ENCODE data around the gene CEND1. TPM values are rescaled to one million over a fixed set of nuclear protein-coding genes. Genes with fewer than 3 reads are reported as not detected.

CEND1 gene
- polyA plus RNA-seq, 1 donor (not counting 4 experiments of a cell fraction or from before 2014, with no cell fraction given) = not detected

- FAIRE-seq (no peak), DNase-seq (ENCODE audit: low read depth, low spot score) (no peak)
- H3K9ac ChIP-seq (ENCODE audit: control insufficient read depth, extremely low read depth, insufficient read depth, low read length) = no peak overlapping the region
- H3K27me3 ChIP-seq (ENCODE audit: control insufficient read depth, extremely low read depth, insufficient read depth, low read length) = peaks cover 8% of the 10 kb centered on the region
- no peak for TF ChIP-seq EZH2 (IDR thresholded peaks at IDR 0.05; ENCODE audit: low read length)
- TF ChIP-seq, protein P1, sequence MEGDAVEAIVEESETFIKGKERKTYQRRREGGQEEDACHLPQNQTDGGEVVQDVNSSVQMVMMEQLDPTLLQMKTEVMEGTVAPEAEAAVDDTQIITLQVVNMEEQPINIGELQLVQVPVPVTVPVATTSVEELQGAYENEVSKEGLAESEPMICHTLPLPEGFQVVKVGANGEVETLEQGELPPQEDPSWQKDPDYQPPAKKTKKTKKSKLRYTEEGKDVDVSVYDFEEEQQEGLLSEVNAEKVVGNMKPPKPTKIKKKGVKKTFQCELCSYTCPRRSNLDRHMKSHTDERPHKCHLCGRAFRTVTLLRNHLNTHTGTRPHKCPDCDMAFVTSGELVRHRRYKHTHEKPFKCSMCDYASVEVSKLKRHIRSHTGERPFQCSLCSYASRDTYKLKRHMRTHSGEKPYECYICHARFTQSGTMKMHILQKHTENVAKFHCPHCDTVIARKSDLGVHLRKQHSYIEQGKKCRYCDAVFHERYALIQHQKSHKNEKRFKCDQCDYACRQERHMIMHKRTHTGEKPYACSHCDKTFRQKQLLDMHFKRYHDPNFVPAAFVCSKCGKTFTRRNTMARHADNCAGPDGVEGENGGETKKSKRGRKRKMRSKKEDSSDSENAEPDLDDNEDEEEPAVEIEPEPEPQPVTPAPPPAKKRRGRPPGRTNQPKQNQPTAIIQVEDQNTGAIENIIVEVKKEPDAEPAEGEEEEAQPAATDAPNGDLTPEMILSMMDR (optimal IDR thresholded peaks at IDR 0.05 in 1 of 3, IDR thresholded peaks at IDR 0.05 in 1 of 3, conservative IDR thresholded peaks at IDR 0.05 in 1 of 3; ENCODE audit: extremely low read depth in 1 of 3, insufficient read depth in 2 of 3, low read length in 3 of 3) = no peak
- peaks cover 15% of the 10 kb centered on the region for H3K4me1 ChIP-seq (ENCODE audit: control insufficient read depth, extremely low read depth, insufficient read depth, low read length)
- no peak overlapping the region for H3K27ac ChIP-seq (ENCODE audit: control insufficient read depth, insufficient read depth, low read length)
- H3K79me2 ChIP-seq (ENCODE audit: control insufficient read depth, insufficient read depth, low read length) = no peaks in the 10 kb centered on the region
- no peaks in the 10 kb centered on the region for H3K9me1 ChIP-seq (ENCODE audit: control insufficient read depth, extremely low read depth, insufficient read depth, low read length)
- no peak overlapping the region for H3K4me2 ChIP-seq (ENCODE audit: control insufficient read depth, extremely low read depth, insufficient read depth, low read depth, low read length)
- H3K9me3 ChIP-seq (ENCODE audit: control insufficient read depth, low read depth, low read length) = no peaks in the 10 kb centered on the region
- peaks cover 8 to 11% of the 10 kb centered on the region in 2 experiments for H3K36me3 ChIP-seq (ENCODE audit: control insufficient read depth in 2 of 2, extremely low read depth in 1 of 2, insufficient read depth in 2 of 2, low read length in 2 of 2)
- no peak overlapping the region for H3K4me3 ChIP-seq (ENCODE audit: control insufficient read depth in 2 of 3, extremely low read depth in 1 of 3, insufficient read depth in 2 of 3, low read depth in 1 of 3, low read length in 3 of 3)
- no peak overlapping the region for H2AFZ ChIP-seq (ENCODE audit: control insufficient read depth, low read length)
- dilution Hi-C loops (cut with MboI; ENCODE audit: extremely low pct_ligation_motif_present, low sequenced_read_pairs) = no loop called here
- H4K20me1 ChIP-seq (ENCODE audit: control insufficient read depth, extremely low read depth, insufficient read depth, low read length) = no peaks in the 10 kb centered on the region
These were observed 2.6 kb upstream of the CEND1 start for GRCh38 chr11:792535-792821.

- peaks cover 8 to 11% of the 10 kb centered on the region in 2 experiments for H3K36me3 ChIP-seq (ENCODE audit: control insufficient read depth in 2 of 2, extremely low read depth in 1 of 2, insufficient read depth in 2 of 2, low read length in 2 of 2)
- no peak overlapping the region for H3K27ac ChIP-seq (ENCODE audit: control insufficient read depth, insufficient read depth, low read length)
- H3K4me2 ChIP-seq (ENCODE audit: control insufficient read depth, extremely low read depth, insufficient read depth, low read depth, low read length) = no peak overlapping the region
- no peak overlapping the region for H3K9ac ChIP-seq (ENCODE audit: control insufficient read depth, extremely low read depth, insufficient read depth, low read length)
- H3K4me1 ChIP-seq (ENCODE audit: control insufficient read depth, extremely low read depth, insufficient read depth, low read length) = peaks cover 10% of the 10 kb centered on the region
- H3K9me3 ChIP-seq (ENCODE audit: control insufficient read depth, low read depth, low read length) = no peaks in the 10 kb centered on the region
- no peak overlapping the region for H2AFZ ChIP-seq (ENCODE audit: control insufficient read depth, low read length)
- no peaks in the 10 kb centered on the region for H3K9me1 ChIP-seq (ENCODE audit: control insufficient read depth, extremely low read depth, insufficient read depth, low read length)
- H3K27me3 ChIP-seq (ENCODE audit: control insufficient read depth, extremely low read depth, insufficient read depth, low read length) = peaks cover 8% of the 10 kb centered on the region
- H3K4me3 ChIP-seq (ENCODE audit: control insufficient read depth in 2 of 3, extremely low read depth in 1 of 3, insufficient read depth in 2 of 3, low read depth in 1 of 3, low read length in 3 of 3) = no peak overlapping the region
- H4K20me1 ChIP-seq (ENCODE audit: control insufficient read depth, extremely low read depth, insufficient read depth, low read length) = no peaks in the 10 kb centered on the region
- no peaks in the 10 kb centered on the region for H3K79me2 ChIP-seq (ENCODE audit: control insufficient read depth, insufficient read depth, low read length)
- dilution Hi-C loops (cut with MboI; ENCODE audit: extremely low pct_ligation_motif_present, low sequenced_read_pairs) = no loop called here
- FAIRE-seq = no peak
- TF ChIP-seq EZH2 (IDR thresholded peaks at IDR 0.05; ENCODE audit: low read length) = no peak
- TF ChIP-seq, protein P1 (optimal IDR thresholded peaks at IDR 0.05 in 1 of 3, IDR thresholded peaks at IDR 0.05 in 1 of 3, conservative IDR thresholded peaks at IDR 0.05 in 1 of 3; ENCODE audit: extremely low read depth in 1 of 3, insufficient read depth in 2 of 3, low read length in 3 of 3) = no peak
- no peak for DNase-seq (ENCODE audit: low read depth, low spot score)
These were observed 2.0 kb upstream of the CEND1 start for GRCh38 chr11:791658-792534.

Measured in keratinocyte (primary cell).